SW 1271 (cell line): ENCODE results near the gene SHISA3.
A peak's percentile ranks its signal among the peaks of the same experiment; 100 is the strongest.
"Not testable (repeated sequence)": the region's sequence is repeated elsewhere in the genome, so short reads cannot be mapped to it uniquely, and the experiment has no call there.

Experiments
- DNase-seq, 2 experiments: peaks; one replicate each; lab custom pipeline; 2025; lab: John Stamatoyannopoulos, UW

The SHISA3 gene

DNA sequence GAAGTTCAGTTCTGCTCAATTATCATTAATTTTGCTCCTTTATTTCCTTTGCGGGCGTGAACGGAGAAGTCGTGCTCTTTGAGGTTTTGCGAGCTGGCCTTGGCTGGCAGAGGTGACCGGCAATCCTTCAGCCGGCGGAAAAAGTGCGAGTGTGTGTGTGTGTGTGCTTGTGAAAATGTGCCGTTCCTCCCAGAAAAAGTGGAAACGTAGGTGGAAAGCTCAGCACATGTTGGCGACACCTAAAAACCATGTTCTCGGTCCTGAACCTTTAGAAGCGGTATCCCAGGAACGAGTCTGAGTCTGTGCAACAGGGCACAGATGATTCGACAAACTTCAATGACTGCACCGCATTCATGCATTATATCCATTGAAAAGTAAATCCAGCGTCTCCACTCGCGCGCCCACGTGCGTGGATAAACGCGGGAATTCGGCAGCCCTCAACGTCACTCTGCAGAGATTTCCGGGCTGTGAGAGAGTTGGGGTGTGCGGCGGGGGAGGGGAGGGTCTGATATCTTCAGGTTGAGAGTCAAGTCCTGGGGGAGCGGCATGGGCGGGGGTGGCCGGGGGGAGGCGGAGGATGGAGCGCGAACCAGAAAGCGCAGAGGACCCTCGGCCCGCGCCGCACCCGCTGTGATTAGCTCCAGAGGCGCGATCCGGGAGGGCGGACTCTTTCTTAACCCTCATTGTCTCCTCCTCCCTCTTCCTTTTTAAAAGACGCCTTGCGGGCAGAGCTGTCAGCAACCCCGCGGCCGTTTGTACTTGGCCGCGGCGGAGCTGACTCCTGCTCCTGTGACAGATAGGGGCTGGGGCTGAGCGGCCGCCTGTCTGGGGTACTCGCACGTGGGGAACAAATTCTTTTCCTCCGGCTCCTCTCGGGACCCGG lies at the start of gene SHISA3:
Gene SHISA3 (plus strand): TSS at position 737 of the 883 bp plus-strand sequence. CDS start 569 bp downstream, outside the sequence.
- peak; percentile 14 to 18 for DNase-seq

DNA sequence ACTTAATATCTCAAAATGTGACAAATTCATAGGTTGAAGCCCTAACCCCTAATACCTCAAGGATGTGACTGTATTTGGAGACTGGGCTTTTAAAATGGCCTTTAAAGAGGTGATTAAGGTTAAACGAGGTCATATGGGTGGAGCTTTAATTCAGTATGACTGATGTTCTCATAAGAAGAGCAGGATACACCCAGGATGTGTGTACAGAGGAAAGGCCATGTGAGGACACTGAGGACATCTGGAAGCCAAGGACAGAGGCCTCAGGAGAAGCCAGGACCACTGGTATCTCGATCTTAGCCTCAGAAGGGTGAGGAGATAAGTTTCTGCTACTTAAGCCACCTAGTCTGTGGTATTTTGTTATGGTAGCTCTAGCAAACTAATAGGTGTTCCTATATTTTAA lies 49.0 kb upstream of the SHISA3 start:
- DNase-seq, result no peak

DNA sequence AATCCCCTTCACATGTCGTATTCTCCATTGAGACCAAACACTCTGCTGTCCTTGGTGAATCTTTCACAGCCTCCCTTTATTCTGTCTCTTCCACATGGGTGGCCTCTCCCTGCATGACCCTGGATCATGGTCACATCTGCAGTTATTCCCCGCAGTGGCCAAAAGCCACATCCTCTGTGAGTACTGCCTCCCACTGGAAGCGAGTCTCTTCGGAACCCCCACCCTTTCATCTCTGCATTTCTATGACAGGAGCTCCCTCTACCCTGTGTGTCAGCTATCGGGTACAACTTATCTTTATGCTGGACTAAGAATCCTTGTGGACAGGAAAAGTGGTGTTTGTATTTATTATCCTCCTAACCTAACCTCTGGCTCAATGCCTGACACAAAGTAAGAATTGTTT lies 48.6 kb upstream of the SHISA3 start:
- no peak for DNase-seq

DNA sequence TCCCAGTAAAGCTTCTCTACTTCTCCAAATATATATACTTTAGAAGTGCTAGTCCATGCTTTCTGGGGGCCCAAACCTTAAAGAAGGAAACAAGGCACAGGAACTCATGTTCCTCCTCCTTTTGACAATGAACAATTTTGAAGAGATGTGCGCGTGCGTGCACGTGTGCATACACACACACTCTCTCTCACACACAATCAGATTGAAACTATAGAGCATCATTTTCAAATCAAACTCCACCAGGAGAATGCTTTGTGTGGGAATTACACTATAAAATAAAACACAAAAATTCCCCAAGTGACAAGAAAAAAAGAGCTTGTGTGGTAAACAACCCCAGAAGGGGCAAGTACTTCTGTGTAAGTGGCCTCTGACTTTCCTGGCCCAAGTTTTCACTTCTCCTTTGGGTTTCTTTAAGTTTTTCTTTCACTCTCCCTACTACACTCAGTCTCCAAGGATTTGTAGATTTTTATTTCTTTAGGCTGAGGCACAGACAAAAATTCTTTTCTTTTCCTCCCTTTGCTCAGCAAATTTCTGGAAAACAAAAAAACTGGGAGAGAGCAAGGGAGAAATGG lies 46.6 kb upstream of the SHISA3 start:
- no peak for DNase-seq

DNA sequence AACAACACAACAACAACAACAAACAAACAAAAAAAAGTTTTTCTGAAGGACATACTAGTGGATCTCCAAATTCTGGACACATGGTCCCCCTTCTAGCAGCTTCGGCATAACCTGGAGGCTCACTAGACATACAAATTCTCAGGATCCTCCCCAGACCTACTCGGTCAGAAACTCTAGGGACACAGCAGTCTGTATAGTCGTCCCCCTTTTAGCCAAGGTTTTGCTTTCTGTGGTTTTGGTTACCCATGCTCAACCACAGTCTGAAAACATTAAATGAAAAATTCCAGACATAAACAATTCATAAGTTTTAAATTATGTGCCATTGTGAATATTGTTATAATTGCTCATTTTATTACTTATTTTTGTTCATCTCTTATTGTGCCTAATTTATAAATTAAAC lies 45.2 kb upstream of the SHISA3 start:
- no peak for DNase-seq

DNA sequence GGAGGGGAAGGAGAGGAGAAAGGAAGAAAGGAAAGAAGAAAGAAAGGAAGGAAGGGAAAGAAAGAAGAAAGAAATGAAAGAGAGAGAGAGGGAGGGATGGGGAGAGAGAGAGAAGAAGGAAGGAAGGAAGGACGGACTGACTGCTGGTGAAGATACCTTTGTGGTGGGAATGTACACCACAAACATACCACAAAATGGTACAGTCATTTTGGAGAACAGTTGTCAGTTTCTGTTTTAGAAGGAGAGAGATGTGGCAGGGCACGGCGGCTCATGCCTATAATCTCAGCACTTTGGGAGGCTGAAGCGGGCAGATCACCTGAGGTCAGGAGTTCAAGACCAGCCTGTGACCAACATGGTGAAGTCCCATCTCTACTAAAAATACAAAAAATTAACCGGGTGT lies 40.0 kb upstream of the SHISA3 start:
- no peak for DNase-seq

DNA sequence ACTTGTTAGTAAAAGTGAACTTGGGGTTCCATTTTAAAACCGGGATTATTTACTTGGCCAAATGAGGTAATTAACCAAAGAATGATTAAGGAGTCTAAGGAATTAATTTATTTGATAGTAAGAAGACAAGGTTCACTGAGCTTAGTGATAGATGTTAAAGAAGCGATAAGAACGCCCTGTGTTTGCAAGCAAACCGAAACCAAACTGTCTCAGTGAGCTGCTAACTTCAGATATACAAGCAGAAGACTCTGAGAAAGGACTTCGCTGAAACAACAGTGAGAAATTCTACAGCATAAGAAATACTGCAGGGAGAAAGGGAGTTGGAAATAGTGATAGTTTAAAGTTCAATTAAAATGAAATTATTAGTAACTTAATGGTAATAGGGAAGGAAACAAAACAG lies 37.6 kb upstream of the SHISA3 start:
- no peak for DNase-seq

DNA sequence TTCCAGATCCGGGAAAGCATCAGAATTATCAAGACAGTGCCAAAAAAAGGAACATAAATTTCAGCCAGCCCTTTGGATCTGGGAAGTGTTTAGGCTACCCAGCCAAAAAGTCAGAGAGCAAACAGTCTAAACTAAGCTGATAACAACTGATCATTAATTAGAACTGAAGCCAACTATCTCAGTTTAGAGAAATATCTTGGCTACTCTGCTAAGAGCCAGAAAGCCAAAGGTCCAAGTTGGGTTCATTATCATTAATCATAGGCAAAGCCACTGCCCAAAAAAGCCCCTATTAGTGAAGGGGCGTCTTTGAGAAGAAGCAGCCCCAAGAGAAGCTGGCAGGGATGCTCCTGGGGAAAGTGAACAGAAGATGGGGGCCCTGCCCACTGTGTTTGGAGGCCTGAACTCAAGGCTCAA lies 37.0 kb upstream of the SHISA3 start:
- no peak for DNase-seq

DNA sequence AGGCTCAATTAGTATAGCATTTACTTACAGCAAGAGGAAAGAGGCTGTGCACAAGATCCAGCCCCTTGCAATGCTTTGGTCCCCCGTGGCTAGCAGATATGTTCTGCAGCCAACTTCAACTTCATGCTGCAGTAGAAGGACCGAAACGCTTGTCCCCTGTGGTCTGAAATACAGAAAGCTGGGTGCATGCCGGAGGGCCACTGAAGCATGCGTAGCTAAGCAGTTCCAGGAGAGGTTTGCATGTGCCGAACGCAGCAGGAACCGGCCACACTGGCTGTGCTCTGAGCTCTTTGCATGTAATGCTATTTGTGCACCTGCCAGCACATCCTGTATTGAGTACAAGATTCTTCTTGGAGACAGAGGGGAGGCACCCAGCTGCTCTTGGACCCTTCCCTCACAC lies 35.8 kb upstream of the SHISA3 start:
- DNase-seq, result no peak

DNA sequence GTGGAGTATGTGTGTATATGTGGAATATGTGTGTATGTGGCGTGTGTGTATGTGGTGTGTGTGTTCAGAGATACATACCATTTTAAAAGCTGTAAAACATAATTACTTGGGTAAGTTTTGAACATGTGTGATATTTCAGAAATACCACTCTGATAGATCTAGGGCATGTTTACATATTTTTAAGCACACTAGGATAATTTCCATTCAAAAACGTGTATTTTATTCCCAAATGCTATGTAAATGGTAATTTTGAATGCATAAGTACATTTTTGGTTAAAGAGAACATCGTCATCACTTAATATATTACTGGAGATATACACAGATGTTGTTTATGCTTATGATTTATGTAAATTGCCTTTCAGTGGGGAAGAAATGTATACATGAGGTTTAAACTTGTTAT lies 34.7 kb upstream of the SHISA3 start:
- DNase-seq, result no peak

DNA sequence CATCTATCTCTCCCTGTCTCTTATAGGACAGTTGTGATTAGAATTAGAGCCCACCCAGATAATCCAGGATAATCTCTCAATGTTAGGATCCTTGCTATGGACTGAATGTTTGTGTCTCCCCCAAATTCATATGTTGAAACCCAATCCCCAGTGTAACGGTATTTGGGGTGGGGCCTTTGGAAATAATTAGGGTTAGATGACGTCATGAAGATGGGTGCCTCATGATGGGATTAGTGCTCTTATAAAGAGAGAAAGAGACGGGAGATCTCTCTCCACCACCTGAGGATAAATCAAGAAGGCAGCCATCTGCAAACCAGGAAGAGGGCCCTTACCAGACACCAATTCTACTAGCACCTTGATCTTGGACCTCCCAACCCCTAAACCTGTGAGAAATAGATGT lies 33.7 kb upstream of the SHISA3 start:
- no peak for DNase-seq

DNA sequence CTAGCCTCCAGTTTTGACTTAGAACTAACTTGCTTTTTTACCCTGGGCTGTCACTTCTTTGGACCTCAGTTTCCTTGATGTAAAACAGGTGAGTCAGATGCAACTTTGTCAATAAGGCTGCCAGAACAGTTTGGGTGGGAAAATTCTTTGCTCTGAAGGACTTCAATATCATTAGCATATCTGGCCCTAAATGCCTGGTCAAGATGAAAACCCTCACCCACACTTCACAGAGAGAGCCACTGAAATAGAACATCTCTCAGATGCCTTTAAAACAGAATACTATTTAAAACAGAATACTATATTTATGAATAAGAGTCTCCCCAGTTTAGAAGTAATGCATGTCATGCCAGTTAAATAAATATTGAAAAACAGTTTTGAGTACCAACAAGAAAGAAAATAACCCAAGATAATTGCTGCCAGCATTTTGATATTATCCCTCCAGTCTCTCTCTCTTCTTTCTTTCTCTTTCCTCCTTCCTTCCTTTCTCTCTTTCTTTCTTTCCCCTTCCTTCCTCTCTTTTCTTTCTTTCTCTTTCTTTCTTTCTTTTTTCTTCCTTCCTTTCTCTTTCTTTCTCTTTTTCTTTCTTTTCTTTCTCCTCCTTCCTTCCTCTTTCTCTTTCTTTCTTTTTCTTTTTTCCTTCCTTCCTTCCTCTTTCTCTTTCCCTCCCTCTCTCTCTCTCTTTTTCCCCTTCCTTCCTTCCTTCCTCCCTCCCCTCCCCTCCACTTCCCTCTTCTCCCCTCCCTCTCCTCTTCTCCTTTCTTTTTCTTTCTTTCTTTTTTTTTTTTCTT lies 32.8 kb upstream of the SHISA3 start:
- no peak for DNase-seq

DNA sequence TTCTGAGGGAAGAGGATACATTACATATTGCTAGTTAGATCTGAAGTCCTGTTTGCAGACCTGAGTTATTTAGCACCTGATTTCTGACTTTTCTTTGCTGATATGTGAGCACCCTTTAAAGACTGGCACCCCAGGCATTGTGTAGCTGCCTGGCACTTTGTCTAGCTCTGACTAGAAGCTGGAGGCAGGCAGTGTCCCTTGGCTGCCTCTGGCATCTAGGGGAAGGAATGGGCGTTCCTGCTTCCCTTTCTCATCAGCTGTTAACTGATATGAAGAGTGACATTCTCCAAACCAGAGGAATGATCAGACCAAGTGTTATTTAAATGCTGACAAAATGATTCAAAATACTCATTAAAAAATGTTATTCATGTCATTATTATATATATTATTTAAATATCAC lies 30.3 kb upstream of the SHISA3 start:
- DNase-seq, result no peak

DNA sequence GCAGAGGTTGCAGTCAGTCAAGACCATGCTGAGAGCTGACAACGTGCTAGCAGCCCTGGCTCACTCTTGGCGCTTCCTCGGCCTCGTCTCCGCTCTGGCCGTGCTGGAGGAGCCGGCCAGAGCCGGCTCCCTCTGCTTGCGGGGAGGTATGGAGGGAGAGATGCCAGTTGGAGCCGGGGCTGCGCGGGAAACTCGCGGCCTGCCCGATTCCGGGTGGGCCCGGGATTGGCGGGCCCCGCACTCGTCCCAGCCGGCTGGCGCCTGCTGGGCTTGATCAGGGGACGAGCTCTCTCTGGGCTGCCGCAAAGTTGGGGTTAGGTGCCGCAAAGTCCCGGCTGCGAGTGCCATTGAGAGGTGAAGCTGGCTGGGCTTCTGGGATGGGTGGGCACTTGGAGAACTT lies 27.8 kb upstream of the SHISA3 start:
- DNase-seq, result no peak

DNA sequence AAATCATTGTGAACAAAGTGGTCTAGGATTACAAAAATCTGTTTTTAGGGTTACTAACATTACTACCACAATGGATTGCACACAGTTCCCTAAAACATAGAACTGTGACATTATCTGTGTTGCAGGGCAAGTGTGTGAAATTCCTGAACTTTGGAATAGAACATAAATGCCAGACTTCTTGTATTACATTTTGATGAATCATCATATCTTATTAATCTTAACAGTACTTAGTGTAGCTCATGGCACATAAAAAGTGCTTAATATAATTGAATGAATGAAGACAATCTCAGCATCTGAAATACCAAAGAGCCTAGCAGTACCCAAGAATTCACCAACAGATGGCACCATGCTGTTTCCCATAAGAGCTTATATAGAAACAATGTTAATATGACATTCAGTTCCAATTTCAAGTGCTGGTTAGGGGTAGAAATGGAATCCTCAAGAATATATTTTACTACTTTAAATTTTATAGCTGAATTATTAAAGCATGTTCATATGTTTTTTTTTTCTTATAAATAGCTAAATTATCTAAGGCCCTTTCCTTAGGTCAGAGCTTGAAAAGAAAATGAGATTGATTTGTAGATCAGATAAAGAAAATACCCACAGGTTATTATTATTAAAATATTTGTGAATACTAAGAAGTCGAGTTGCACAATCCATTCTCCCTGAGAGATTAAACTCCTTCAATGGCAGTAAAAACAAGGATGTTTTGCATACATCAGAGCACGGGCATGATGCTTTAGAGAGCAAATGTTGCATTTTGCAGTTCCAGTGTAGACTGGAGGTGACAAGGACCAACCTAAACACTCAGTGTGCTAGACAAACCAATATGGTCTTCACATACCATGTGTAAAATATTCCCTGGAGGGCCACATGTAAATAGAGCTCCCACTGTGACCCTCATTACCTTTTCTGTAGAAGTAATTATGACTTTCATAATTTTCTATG lies 25.7 kb upstream of the SHISA3 start:
- peak in 1 of 2 experiments; percentile 48 for DNase-seq

DNA sequence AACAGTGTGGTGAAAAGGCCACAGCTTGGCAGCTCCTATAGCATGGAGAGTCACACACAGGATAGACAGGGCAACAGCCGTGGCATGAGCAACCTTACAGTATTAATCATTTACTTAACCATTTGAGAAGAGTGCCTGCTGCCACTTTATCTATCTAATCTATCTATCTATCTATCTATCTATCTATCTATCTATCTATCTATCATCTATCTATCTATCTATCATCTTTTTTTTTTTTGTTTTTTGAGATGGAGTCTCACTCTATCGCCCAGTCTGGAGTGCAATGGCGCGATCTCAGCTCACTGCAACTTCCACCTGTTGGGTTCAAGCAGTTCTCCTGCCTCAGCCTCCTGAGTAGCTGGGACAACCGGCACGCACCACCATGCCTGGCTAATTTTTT lies 25.0 kb upstream of the SHISA3 start:
- DNase-seq, result not testable (repeated sequence)

DNA sequence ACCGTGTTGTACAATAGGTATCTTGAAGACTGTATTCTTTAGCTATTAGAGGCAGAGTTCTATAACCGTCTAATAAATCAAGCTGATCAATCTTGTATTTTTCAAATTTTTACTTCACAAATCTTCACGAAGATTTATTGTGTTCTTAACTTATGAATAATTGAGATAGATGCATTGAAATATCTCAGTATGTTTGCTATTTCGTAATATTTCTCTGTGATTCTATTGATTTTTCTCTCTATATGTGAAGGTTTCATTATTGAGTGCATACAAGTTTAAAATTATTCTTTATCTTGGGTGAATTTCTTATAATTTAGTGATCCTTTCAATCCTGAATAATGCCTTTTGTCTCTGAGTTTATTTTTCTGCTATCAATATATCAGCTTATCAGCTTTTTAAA lies 19.8 kb upstream of the SHISA3 start:
- DNase-seq, result no peak

DNA sequence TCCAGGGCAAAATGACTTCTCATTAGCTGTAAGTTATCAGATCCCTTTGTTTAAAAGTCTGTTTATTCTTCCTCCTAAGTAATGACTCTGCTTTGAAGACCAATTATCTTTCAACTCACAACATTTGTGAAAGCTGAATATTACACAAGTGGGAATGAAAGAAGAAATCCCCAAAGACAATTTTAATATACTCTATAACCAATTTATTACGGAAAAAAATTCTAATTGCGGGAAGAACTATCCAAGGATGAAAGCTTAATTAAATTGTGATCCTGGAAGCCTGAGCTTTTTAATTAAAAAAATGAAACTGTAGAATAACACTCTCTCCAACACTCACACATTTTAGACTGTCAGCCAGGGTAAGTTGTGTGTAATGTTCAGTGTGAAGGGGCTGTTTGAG lies 15.6 kb upstream of the SHISA3 start:
- DNase-seq, result no peak

DNA sequence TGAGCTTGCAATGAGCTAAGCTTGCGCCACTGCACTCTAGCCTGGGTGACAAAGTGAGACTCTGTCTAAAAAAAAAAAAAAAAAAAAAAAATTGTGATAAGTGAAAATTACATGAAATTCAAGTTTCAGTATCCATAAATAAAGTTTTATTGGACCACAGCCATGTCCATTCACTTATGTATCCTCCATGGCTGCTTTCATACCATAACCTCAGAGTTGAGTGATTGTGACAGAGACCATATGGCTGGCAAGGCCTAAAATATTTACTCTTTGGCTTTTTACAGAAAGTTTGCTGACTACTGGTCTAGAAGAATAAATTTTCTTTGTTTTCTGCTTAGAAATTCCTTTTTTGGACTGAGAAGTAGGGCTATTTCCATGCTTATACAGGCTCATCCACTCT lies 11.8 kb upstream of the SHISA3 start:
- DNase-seq, result no peak

DNA sequence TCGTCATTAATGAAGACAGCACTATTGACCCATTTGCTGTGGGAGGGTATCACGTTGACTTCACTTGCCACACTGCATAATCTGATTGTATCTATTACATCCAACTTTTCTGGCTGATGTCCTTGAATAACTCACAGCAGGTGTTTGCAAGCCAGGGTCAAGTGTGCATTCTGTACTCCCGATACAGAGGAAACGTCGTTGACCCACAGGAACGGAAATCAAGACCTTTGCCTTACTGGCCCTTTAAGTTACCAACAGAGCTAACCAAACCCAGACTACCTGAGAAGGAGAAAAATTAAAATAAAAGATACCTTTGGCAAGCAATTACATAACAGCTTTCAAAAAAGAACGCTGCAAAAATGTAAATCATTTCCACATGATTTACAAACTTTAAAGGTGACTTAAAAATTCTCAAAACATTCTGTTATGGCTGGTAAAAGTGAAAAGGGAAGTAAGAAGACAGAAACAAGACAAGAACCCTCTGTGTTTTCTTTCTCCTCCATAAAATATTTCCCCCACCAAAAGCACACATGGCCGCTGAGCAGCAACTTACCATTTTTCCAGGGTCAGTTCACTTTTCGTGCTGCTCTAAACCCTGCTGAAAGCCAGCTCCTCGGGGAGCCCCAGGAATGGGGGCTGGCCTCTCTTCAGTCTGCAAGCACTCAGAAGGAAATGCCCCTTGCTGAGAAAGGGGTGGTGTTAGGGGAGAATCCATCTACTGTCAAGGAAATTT lies 6.5 kb upstream of the SHISA3 start:
- no peak for DNase-seq

DNA sequence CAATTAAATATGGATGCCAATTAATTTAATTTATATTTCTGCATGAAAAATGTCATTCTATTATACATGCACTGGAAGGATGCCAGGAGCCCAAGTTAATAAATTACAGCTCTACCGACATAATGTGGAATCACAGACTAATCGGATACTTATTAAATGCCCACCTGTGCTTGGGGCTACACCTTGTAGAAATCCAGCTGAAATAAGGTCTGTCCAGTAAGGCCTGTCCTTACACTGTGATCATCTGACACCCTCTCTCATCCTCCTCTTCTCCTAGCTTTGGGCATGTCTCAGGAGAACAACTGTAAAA lies 6.0 kb upstream of the SHISA3 start:
- DNase-seq, result no peak
